HG02970 (cell line): ENCODE data around the gene CCDC181.
"Not testable (repeated sequence)": the region's sequence is repeated elsewhere in the genome, so short reads cannot be mapped to it uniquely, and the experiment has no call there.

Experiments used
- ATAC-seq: cut with Tn5 transposase; IDR thresholded peaks from one replicate; pipeline ENCODE4 v1.9.1; 2021; ENCODE audit warnings: mild to moderate bottlenecking, moderate library complexity, moderate number of reproducible peaks; ENCODE audit not compliant: unreplicated experiment, low FRiP score

The CCDC181 gene

DNA sequence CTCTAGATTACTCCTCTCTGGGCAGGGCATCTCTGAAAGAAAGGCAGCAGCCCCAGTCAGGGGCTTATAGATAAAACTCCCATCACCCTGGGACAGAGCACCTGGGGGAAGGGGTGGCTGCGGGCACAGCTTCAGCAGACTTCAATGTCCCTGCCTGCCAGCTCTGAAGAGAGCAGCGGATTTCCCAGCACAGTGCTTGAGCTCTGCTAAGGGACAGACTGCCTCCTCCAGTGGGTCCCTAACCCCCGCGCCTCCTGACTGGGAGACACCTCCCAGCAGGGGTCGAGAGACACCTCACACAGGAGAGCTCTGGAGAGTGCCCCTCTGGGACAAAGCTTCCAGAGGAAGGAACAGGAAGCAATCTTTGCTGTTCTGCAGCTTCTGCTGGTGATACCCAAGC, 18.9 kb downstream of the CCDC181 start:
- ATAC-seq: not testable (repeated sequence)

DNA sequence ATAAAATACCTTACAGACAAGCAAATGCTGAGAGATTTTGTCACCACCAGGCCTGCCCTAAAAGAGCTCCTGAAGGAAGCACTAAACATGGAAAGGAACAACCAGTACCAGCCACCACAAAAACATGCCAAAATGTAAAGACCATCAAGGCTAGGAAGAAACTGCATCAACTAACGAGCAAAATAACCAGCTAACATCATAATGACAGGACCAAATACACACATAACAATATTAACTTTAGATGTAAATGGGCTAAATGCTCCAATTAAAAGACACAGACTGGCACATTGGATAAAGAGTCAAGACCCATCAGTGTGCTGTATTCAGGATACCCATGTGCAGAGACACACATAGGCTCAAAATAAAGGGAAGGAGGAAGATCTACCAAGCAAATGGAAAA, 24.7 kb downstream of the CCDC181 start:
- ATAC-seq: not testable (repeated sequence)

DNA sequence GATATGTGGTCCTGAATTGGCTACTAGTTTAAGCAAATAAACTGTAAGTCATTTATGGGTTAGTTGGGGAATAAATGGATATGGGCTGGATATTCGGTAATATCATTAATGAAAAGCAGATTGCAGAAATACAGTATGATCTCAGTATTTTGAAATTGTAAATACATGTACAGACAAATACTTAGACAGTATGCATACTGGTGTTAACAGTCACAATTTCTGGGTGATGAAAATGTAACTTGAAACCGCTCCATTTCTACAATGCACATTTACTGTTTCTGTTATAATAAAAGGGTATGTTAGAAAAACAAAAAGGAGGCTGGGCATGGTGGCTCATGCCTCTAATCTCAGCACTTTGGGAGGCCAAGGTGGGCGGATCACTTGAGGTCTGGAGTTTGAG, 31.3 kb downstream of the CCDC181 start:
- ATAC-seq: no peak

DNA sequence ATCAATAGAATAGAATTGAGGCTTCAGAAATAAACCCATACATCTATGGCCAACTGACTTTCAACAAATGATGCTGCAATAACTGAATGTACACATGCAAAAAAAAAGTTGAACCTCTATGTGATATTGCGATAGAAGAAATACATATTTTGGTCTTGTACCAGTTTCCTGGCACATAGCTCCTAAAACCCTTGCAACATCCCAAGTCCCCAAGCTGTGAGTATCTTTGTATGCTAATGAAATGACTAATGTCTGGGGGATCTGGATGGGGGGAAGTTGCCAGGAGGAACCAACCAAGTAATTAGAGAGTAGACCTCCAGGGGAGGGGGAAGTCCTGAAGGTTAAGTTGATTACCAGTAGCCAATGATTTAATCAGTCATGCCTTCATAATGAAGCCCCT, 34.9 kb downstream of the CCDC181 start:
- no peak for ATAC-seq

DNA sequence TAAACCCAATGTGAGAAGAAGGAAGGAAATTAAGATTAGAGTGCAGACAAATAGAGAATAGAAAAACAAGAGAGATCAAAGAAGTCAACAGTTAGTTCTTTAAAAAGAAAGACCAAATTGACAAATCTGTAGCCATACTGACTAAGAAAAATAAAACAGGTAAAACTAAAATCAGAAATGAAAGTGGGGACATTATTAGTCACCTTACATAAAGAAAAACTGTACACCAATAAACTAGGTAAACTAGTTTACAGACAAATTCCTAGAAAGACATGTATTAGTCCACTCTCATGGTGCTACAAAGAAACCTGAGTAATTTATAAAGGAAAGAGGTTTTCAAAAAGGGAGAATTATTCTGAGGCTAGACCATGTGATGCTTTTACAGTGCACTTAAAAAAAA, 37.0 kb downstream of the CCDC181 start:
- ATAC-seq: no peak

DNA sequence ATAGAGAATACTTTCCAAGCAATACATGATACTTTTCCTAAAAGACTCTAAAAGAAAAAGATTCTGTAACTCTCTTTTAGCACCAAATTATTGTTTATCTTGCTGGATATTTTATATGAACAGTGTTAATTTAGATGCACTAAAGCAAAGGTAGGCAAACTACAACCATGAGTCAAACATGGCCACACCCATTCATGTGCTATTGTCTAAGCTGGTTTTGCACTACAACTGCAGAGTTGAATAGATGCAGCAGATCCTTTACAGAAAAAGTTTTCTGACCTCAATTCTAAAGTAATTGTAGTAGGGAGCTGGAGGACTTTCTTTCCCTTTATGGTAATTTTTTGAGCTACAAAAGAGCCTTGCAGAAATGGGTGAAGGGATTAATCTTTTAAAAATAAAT, 39.9 kb downstream of the CCDC181 start:
- no peak for ATAC-seq

DNA sequence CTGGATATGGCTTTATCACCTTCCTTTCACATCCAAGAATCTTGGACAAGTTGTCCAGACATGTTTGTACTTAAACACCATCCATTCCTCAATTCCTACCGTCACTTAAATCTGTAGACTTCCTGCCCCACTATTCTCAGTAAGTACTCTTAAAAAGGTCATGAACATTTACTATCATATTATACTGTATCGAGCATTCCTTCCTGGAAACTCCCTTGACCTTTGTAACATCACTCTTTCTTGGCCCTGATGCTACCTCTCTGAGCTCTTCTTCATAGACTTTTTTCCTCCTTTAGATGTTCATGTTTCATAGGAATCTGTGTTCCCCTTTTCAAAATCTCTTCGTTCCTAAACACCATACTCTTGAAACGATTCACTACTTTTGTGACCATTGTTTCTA, 43.8 kb downstream of the CCDC181 start:
- no peak for ATAC-seq

DNA sequence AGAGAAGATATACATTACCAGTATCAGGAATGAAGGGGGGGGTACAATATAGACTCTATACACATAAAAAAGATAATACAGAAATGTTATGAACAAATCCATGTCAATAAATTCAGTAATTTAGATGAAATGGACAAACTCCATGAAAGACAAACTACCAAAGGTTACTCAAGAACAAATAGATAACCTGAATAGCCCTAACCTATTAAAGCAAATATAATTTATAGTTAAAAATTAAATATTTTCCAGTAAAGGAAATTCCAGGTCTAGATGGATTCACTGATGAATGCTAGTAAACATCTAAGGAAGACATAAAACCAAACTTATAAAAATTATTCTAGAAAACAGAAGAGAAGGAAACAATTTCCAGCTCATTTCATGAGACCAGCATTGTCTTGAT, 46.1 kb downstream of the CCDC181 start:
- ATAC-seq: no peak

DNA sequence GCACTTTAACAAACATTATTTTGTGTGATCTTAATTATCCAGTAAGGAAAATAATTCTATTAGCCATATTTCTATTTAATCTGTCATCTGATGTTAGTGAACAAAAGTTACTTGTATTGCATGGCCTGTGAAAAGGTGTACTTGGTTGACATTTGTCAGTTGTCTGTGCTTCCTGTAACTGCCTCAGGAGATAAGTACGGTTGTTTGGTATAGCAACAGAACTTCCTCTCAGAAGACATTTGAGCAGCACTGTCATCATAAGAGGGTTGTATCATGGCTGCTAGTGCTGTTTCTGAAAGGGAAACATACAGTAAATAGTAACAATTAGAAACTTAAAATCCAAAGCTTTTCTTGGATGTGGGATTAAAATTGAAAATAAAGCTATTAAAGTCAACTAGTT, 55.9 kb downstream of the CCDC181 start:
- ATAC-seq: no peak

DNA sequence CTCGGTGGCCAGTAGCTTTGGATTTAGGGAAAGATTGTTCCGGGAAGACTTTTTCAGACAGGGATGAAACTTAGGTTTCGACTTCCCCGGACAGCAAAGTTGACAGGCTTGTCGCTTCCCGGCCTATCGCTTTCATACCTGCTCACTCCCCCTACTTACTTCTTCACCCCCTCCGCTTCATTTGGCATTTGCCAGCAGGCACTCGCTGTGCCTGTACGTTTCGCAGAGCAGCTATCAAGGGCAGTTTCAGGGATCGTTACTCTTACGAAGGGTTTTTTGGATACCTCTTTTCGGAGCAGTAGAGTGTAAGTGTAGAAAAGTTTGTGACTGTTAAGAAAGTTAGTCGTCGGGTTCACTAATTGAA, 58.9 kb downstream of the CCDC181 start:
- peak; percentile 7 for ATAC-seq

DNA sequence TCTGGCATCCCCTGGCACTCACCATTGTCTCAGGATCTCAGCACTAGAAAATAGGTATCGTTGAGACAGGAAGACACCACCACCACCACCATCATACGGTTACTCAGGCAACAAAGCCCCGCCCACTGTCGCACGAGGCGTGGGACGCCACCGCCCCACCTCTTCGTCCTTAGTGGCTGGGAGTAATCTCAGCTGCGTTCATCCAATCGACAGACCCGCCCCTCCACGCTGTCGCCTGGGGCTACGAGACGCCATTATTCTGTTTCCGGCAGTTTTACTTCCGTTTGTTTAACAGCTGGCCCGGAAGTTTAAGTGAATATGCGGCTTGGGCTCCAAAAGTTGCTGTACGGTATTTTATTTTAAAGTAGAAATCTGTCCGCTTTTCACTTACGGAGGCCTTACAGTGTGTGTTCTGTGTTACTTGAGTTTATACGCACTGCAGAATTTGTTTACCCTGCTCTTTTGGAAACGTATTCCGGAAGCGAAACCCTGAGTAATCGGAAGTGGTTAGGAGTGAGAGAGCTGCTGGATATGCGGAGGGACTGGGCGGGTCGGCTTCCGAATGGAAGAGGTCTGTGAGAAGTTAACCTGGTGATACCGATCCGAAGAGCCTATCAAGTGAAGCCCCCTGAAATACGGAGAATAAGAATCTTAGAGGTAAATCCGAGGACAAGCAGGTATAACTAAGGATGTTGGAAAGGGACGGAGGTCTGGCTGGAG, 59.4 kb downstream of the CCDC181 start, which contains the start of the genes BLZF1 and NME7:
Gene BLZF1 (plus strand): TSS at position 510 of the 720 bp plus-strand sequence. CDS start 1,328 bp downstream, outside the sequence.
Gene NME7 (minus strand): TSS at position 112 of the 720 bp plus-strand sequence. CDS start 87 bp downstream, at position 25.
- ATAC-seq: peak; percentile 99

DNA sequence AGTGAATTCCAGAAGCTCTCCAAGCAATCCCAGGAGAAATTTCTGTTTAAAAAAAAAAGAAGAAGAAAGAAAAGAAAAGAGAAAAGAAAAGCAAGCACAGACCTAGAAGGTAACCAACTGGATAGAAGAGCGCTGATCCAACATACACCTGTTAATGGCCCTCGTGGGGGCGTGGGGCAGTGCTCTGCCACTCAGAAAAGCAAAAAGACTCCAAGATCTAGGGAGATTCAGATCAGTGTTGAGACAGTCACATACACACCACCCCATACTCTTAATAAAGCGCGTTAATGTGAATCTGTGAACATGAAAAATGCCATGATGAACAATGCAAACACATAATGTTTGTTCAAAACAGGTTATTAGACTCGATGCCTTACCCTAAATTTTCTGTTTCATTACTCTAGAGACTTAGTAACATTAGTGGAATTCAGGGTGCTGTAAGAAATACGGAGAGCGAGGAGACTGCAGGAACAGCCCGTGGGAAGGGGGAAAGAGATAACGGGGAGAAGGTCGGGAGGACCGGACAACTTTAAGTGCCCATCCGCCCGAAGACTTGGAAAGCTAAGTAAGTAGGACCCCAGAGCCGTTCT, 60.1 kb downstream of the CCDC181 start:
- ATAC-seq: no peak

DNA sequence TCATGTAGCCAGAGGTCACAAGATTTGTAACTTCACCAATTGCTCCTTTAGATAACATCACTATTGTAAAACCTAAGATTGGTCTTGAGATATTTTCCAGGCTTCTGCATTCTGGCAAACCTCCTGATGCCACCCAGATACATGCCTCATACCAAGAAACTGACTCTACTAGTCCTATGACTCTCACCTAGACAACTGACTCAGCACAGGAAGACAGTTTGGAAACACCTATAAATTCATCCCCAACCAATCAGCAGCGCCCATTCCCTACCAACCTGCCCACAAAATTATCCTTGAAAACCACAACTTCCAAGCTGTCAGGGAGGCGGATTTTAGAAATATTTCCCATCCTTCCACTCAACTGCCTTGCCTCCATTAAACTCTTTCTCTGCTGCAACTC, 62.3 kb downstream of the CCDC181 start:
- no peak for ATAC-seq

DNA sequence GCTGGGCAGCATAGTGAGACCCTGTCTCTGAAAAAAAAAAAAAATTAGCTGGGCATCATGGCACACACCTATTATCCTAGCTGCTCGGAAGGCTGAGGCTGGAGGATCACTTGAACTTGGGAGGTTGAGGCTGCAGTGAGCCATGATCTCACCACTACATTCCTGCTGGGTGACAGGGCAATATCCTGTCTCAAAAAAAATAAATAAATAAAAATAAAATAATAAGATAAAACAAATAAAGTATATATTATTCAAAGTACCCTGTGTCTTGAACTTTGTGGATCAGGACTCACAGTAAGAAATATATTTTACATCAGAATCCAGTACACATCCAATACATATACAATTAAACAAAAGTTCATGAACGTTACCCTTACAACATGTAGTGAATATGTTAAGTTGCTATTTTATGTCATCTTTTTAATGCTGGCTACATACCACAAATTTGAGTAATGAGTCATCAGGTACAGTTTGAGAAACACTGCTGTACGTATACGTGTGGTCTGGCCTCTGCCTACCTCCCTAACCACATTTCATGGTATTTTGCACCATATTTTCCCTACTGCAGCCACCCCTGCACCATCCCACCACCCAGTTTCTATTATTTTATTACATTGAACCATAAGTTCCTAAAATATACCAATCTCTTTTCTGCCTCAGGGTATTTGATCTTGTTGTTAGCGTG, 64.1 kb downstream of the CCDC181 start:
- ATAC-seq: no peak

DNA sequence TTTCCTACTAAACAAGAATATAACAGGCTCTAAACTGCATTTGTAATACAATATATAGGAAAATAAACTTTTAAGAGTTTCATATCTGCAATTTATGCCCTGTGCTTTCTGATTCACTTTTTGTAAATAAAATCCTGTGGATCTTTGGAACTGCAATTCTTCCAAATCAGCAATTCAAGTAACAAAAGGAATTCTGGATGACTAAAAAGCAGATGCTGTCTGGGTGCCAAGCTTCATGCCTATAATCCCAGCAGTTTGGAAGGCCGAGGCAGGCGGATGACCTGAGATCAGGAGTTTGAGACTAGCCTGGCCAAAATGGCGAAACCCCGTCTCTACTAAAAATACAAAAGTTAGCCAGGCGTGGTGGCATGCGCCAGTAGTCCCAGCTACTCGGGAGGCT, 66.0 kb downstream of the CCDC181 start:
- ATAC-seq: no peak

DNA sequence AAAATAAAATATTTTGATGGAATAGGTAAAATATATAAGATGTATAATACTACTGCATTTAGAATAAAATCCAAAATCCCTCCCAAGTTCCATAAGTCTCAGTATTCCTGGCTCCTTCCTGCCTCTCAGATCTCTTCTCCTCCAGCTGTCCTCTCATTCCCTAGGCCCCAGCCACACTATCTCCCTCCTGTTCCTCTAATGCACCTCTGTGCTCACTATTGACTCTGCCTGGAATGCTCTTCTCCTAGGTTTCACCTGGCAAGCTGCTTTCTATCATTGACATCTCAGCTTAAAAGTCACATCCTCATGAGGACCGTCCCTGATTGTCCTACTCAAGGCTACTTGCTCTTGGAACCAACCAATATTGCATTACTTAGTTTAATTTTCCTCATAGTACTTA, 66.9 kb downstream of the CCDC181 start:
- ATAC-seq: no peak

DNA sequence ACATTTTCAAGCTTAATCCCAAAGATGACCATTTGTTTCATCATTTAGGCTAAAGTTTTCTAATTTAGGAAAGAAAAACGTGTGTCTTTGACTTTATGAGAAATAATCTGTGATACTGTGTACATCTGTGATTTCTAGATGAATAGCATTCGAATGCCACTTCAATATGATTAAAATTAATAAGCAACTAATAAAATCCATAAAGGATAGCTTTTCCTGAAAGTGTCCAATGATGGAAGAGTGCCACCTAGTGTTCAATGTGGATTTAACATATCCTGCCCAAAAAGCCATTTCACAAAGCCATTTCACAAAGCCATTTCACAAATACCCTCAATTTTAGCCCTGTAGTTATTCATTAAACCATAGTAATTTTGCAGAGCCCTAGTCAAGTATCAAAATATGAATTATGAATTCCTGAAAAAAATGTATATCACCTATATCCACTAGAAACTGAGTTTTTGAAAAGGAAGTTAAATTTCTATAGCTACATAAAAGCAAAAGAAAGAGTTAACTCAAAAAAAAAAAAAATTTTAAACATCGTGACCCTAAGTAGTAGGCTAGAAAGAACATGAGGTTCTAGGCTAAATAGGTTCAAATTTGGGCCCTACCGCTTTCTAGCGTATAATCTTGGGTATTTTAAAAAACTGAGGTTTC, 78.8 kb downstream of the CCDC181 start:
- ATAC-seq: no peak

DNA sequence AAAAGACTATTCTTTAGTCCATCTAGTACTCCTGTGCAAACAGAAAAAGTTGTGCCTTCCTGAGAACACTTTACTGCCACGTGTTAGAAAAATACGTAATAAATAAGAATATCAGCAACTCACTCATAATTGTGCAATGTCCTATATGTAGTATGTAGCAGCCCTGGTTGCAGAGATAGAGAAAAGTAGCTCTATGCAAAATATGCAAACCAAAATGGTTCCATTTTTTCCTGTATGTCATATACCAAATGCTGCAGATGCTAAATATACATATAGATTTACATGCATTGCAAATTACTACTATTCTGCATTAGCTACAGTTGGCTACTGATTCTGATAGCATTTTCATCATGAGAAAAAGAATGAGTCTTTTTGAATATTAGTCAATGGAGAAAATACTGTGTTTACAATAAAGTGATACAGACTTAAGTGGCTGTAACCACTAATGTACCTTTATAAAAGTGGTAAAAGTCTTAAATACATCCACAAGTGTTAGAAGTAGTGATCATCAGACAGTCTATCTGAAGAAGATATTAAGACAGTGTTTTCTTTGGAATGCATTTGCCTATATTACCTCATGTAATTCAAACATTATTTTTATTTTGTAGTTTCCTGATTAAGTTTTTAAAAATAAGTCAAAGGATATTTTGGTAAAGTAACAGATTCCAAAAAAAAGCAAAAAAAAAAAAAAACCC, 79.4 kb downstream of the CCDC181 start:
- ATAC-seq: no peak

DNA sequence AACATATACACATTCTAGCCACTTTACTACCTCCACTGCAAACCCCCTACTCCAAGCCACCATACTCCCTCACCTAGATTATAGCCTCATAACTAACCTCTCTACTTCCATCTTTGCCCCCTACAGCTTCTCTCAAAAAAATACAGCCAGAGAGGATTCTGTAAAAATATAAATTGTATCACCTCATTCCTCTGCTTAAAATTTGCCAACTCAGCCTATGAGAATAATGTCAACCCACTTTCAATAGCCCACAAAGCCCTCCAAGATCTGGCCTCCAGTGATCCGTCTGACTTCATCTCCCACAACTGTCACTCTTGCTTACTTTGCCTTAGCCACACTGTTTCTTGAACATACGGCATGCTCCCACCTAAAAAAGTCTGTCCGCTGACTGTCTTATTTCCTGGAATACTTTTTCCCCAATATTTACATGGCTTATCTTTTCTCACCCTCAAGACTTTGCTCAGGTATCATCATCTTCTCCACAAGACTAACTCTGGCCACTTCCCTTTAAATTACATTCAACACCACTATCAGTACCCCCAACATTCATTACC, 81.2 kb downstream of the CCDC181 start:
- no peak for ATAC-seq

DNA sequence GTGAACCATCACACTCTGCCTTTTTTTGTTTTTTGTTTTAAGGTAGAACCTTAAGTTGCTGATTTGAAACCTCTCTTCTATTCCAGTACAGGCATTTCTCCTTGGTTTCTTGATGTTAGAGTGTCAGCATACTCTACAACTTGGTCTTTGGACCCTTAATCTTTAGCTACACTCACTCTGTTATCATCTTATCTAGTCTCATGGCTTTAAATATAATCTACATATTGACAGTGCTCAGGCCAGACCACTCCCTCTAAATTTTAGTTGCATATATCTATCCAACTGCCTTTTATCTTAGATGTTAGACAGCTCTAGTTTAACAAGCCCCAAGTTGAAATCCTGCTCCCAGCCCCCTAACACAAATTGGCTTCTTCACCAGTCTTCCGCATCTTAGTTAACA, 81.8 kb downstream of the CCDC181 start:
- no peak for ATAC-seq
